ENCODE data around the gene LLGL2.

Gene LLGL2

DNA sequence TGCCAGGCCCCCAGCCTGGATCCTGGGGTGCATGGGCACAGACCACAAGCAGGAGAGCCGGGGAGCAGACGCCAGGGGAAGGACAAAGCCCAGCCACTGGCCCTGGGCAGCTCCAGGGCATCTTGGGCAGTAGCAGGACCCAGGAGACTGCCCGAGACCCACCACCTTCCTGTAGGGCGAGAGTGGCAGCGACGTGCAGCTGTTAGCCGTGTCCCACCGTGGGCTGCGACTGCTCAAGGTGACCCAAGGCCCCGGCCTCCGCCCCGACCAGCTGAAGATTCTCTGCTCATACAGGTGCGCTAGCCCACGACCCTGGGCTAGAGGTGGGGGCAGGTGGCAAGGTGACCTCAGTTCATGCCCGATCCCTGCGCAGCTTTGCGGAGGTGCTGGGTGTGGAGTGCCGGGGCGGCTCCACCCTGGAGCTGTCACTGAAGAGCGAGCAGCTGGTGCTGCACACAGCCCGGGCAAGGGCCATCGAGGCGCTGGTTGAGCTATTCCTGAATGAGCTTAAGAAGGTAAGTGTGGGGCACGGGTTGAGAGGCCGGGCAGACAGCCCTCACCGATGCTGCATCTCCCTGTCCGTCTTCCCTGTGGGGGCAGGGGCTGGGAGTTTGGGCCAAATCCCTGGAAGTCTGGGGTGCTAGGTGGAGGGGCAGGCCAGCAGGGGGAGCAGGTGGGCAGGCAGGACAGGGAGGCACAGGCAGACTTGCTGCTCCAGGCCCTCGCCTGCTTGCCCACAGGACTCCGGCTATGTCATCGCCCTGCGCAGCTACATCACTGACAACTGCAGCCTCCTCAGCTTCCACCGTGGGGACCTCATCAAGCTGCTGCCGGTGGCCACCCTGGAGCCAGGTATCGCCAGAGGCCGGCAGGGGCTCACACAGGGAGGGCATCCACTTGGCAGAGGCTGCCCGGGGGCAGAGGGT is 94.3 kb downstream of the LLGL2 start:
- DNase-seq (ENCODE audit: low read depth), result no peak
- no peak overlapping the region for H3K4me3 ChIP-seq (ENCODE audit: low read depth, low read length)

DNA sequence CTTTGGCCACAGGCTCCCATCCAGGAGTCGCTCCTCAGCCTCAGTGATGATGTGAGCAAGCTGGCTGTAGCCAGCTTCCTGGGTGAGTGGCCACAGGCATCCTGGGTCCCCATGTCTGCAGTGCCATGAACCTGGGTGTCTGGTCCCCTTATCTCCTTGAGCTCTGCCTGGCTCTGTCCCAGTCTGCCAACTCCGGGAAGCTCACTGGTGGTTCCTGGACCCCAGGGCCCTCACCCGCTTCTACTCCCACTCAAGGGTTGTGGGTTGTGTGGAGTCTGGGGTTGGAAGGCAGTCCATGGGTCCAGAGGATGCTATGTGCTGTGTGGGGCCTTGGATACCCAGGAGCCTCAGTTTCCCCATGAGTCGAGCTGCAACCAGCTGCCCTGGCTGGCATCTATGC is 96.0 kb downstream of the LLGL2 start:
- H3K4me3 ChIP-seq (ENCODE audit: low read depth, low read length), result no peak overlapping the region
- DNase-seq (ENCODE audit: low read depth), result no peak

DNA sequence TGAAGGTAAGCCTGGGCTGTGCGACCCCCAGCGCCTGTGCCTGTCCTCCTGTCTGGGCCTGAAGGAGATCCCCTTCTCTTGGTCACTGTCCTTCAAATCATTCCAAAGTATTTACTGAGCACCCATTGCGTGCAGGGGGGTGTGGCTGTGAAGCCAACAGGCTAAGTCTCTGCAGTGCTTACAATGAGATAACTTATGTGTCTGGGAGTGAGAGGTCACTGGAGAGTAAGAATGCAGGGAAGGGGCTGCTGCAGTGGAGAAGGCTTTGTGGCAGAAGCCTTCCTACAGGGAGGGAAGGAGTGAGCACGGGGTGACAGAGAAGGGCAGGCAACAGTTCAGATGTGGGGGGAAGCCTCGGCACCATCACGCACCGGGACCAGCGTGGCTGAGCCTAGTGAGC is 96.6 kb downstream of the LLGL2 start:
- DNase-seq (ENCODE audit: low read depth), result no peak
- no peak overlapping the region for H3K4me3 ChIP-seq (ENCODE audit: low read depth, low read length)

DNA sequence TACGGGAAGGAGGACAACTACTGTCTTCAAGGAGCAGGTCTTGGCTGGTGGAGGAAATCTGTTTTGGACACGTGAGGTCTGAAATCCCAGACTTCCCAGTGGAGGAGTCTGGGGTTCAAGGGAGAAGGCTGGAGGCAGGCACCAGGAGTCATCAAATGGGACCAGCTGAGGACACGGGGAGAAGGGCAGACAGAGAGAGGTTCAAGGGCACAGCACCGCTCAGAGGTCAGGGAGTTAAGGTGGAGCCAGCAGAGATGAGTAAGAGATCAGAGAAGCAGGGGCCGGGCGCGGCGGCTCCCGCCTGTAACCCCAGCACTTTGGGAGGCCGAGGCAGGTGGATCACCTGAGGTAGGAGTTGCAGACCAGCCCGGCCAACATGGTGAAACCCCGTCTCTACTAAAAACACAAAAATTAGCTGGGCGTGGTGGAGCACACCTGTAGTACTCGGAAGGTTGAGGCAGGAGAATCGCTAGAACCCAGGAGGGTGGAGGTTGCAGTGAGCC is 97.3 kb downstream of the LLGL2 start:
- H3K4me3 ChIP-seq (ENCODE audit: low read depth, low read length), result no peak overlapping the region
- DNase-seq (ENCODE audit: low read depth), result no peak

DNA sequence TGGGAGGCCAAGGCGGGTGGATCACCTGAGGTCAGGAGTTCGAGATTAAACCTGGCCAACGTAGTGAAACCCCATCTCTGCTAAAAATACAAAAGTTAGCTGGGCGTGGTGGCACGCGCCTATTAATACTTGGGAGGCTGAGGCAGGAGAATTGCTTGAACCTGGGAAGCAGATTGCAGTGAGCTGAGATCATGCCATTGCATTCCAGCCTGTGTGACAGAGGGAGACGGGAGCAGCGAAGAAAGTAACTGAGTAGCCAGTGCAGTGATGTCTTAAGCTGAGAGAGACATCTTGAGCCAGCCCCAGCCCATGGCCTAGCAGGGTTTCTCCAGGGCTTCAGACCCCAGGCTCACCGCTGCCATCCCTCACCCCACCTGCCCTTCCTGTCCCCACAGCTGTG is 97.9 kb downstream of the LLGL2 start:
- DNase-seq (ENCODE audit: low read depth), result no peak
- no peak overlapping the region for H3K4me3 ChIP-seq (ENCODE audit: low read depth, low read length)

DNA sequence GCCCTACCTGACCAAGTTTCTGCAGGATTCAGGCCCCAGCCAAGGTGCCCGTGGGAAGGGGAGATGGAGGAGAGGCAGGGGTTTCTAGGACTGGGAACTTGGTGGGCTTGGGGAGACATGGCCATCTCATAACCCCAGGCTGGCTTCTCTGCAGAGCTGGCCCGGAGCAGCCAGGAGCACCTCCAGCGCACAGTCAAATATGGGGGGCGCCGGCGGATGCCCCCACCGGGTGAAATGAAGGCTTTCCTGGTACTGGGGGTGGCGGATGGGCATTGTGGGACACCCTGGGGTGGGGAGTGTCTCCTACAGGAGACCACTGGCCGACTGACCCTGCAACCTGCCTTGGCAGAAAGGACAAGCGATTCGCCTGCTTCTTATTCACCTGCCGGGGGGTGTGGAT is 98.5 kb downstream of the LLGL2 start:
- no peak for DNase-seq (ENCODE audit: low read depth)
- no peak overlapping the region for H3K4me3 ChIP-seq (ENCODE audit: low read depth, low read length)

Data from skeletal muscle cell (primary cell).